Skeletal muscle cell (primary cell): ENCODE measurements around the gene XPO4.
"Not testable (repeated sequence)": the region's sequence is repeated elsewhere in the genome, so short reads cannot be mapped to it uniquely, and the experiment has no call there.

Experiments
- DNase-seq: peaks from one replicate; pipeline ENCODE4 v3.0.0-alpha.2; 2010; ENCODE audit warnings: low read depth
- H3K4me3 ChIP-seq: 2 replicates; pipeline ENCODE4 v1.5.1; 2011; ENCODE audit warnings: low read depth, mild to moderate bottlenecking, control low read depth, low read length, moderate library complexity

Gene XPO4

GRCh38 chr13:20760872-20761271 lies 141.7 kb downstream of the XPO4 start:
- no peak for DNase-seq
- H3K4me3 ChIP-seq = no peak overlapping the region

- no peak for DNase-seq
- no peak overlapping the region for H3K4me3 ChIP-seq
Observed at GRCh38 chr13:20754009-20754408, 148.5 kb downstream of the XPO4 start.

- no peak for DNase-seq
- no peak overlapping the region for H3K4me3 ChIP-seq
Observed at GRCh38 chr13:20749377-20749776, 153.2 kb downstream of the XPO4 start.

DNA sequence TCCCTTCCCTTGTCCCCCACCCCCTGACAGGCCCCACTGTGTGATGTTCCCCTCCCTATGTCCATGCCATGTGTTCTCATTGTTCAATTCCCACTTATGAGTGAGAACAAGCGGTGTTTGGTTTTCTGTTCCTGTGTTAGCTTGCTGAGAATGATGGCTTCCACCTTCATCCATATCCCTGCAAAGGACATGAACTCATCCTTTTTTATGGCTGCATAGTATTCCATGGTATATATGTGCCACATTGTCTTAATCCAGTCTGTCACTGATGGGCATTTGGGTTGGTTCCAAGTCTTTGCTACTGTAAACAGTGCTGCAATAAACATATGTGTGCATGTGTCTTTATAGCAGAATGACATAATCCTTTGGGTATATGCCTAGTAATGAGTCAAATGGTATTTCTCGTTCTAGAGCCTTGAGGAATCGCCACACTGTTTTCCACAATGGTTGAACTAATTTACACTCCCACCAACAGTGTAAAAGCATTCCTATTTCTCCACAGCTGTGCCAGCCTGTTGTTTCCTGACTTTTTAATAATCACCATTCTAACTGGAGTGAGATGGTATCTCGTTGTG lies 158.6 kb downstream of the XPO4 start:
- not testable (repeated sequence) for DNase-seq, H3K4me3 ChIP-seq

- no peak for DNase-seq
Observed at GRCh38 chr13:20740021-20740420, 162.5 kb downstream of the XPO4 start.

GRCh38 chr13:20738616-20739015 lies 163.9 kb downstream of the XPO4 start:
- H3K4me3 ChIP-seq = no peak overlapping the region
- DNase-seq = no peak

More at GRCh38 chr13:20740021-20740420, 162.5 kb downstream of the XPO4 start:
- H3K4me3 ChIP-seq = no peak overlapping the region

GRCh38 chr13:20729633-20730585 lies 172.6 kb downstream of the XPO4 start:
- H3K4me3 ChIP-seq = no peak overlapping the region
- DNase-seq = no peak

- no peak for DNase-seq
Observed at GRCh38 chr13:20728579-20729311, 173.8 kb downstream of the XPO4 start.

GRCh38 chr13:20727856-20728255 lies 174.7 kb downstream of the XPO4 start:
- DNase-seq = no peak
- no peak overlapping the region for H3K4me3 ChIP-seq

More at GRCh38 chr13:20728579-20729311, 173.8 kb downstream of the XPO4 start:
- H3K4me3 ChIP-seq = no peak overlapping the region
